Keratinocyte (primary cell): Measurements from ENCODE around the gene FIGNL1. TPM values are rescaled to one million over a fixed set of nuclear protein-coding genes. Genes with fewer than 3 reads are reported as not detected.

Source experiments
- DNase-seq: peaks from one replicate; pipeline ENCODE4 v3.0.0-alpha.2; 2011; ENCODE audit warnings: low read depth, missing footprints, low spot score
- FAIRE-seq: peaks from 2 replicates; lab custom pipeline; 2011; peaks lifted over from hg19 to GRCh38; lab: Jason Lieb, UNC
- H2AFZ ChIP-seq: 2 replicates; pipeline ENCODE4 v1.6.0; 2012; ENCODE audit warnings: low read length, control low read depth, inconsistent platforms; ENCODE audit not compliant: control insufficient read depth
- H3K27ac ChIP-seq: 2 replicates; pipeline ENCODE4 v1.5.1; 2011; ENCODE audit warnings: low read length; ENCODE audit not compliant: control insufficient read depth, insufficient read depth
- H3K27me3 ChIP-seq: 3 replicates; pipeline ENCODE4 v1.6.0; 2011; ENCODE audit warnings: low read length; ENCODE audit not compliant: control insufficient read depth, insufficient read depth; ENCODE audit errors: extremely low read depth
- H3K36me3 ChIP-seq, 2 experiments: 2 replicates in 1 of 2; 3 replicates in 1 of 2; pipeline ENCODE4 v1.5.1; 2011; ENCODE audit warnings: low read length in 2 of 2, mild to moderate bottlenecking in 1 of 2; ENCODE audit not compliant: control insufficient read depth in 2 of 2, insufficient read depth in 2 of 2; ENCODE audit errors: extremely low read depth in 1 of 2
- H3K4me1 ChIP-seq: 3 replicates; pipeline ENCODE4 v1.5.1; 2011; ENCODE audit warnings: low read length; ENCODE audit not compliant: control insufficient read depth, insufficient read depth; ENCODE audit errors: extremely low read depth
- H3K4me2 ChIP-seq: 3 replicates; pipeline ENCODE4 v1.6.0; 2011; ENCODE audit warnings: low read depth, low read length; ENCODE audit not compliant: control insufficient read depth, insufficient read depth; ENCODE audit errors: extremely low read depth
- H3K4me3 ChIP-seq, 3 experiments: fragments of 200-600 bp in 1 of 3; sonication (generic) in 1 of 3; 2 replicates in 2 of 3; 3 replicates in 1 of 3; pipeline ENCODE4 v1.5.1; 2011 to 2016; ENCODE audit warnings: low read length in 3 of 3, mild to moderate bottlenecking in 3 of 3, control low read depth in 2 of 3, inconsistent platforms in 1 of 3, low read depth in 1 of 3, mixed read lengths in 1 of 3, mixed run types in 1 of 3, moderate library complexity in 1 of 3; ENCODE audit not compliant: control insufficient read depth in 2 of 3, insufficient read depth in 2 of 3; ENCODE audit errors: extremely low read depth in 1 of 3
- H3K79me2 ChIP-seq: 2 replicates; pipeline ENCODE4 v1.6.0; 2012; ENCODE audit warnings: low read length; ENCODE audit not compliant: control insufficient read depth, insufficient read depth
- H3K9ac ChIP-seq: 3 replicates; pipeline ENCODE4 v1.6.0; 2011; ENCODE audit warnings: low read length; ENCODE audit not compliant: control insufficient read depth, insufficient read depth; ENCODE audit errors: extremely low read depth
- H3K9me1 ChIP-seq: 3 replicates; pipeline ENCODE4 v1.6.0; 2011; ENCODE audit warnings: low read length; ENCODE audit not compliant: control insufficient read depth, insufficient read depth; ENCODE audit errors: extremely low read depth
- H3K9me3 ChIP-seq: 2 replicates; pipeline ENCODE4 v1.5.1; 2012; ENCODE audit warnings: low read depth, low read length; ENCODE audit not compliant: control insufficient read depth
- H4K20me1 ChIP-seq: 3 replicates; pipeline ENCODE4 v1.6.0; 2011; ENCODE audit warnings: low read length; ENCODE audit not compliant: control insufficient read depth, insufficient read depth; ENCODE audit errors: extremely low read depth
- CTCF ChIP-seq, 3 experiments: IDR thresholded peaks in 1 of 3; conservative IDR thresholded peaks in 1 of 3; optimal IDR thresholded peaks in 1 of 3; 2 replicates in 2 of 3; 3 replicates in 1 of 3; pipeline versions ENCODE3 to v1.5.1; 2011; ENCODE audit warnings: low read length in 3 of 3, mild to moderate bottlenecking in 3 of 3, moderate library complexity in 2 of 3, control low read depth in 1 of 3, inconsistent platforms in 1 of 3; ENCODE audit not compliant: insufficient read depth in 2 of 3; ENCODE audit errors: extremely low read depth in 1 of 3
- EZH2 ChIP-seq: IDR thresholded peaks from one replicate; pipeline ENCODE4 v1.6.1; 2012; ENCODE audit warnings: inconsistent platforms, mild to moderate bottlenecking, low read length, moderate library complexity
- dilution Hi-C: fragments of 300-500 bp; cut with MboI; formaldehyde crosslinking; loops from one replicate; pipeline ENCODE4 v1.7.0; 2020; ENCODE audit warnings: low sequenced_read_pairs; ENCODE audit not compliant: extremely low pct_ligation_motif_present
- polyA plus RNA-seq, 5 experiments: library from polyadenylated mRNA; depleted of rRNA in 3 of 5; stranded (reverse) in 3 of 5; stranded (forward) in 1 of 5; unstranded in 1 of 5; fragments of >200 nt; gene quantifications; 1 replicate in 1 of 5; 2 replicates in 3 of 5; 3 replicates in 1 of 5; pipeline versions ENCODE4 v1.2.1 to v1.2.3, GENCODE V29; 2011 to 2012; ENCODE audit warnings: missing spikeins in 2 of 5, low read depth in 1 of 5, low replicate concordance in 1 of 5

FIGNL1 gene
- polyA plus RNA-seq, 1 donor (not counting 4 experiments of a cell fraction or from before 2014, with no cell fraction given) = 12.7 TPM

- H3K9me1 ChIP-seq = no peaks in the 10 kb centered on the region
- FAIRE-seq (peak; percentile 78), DNase-seq (peak; percentile 13)
- no peaks in the 10 kb centered on the region for H3K36me3 ChIP-seq
- no peak overlapping the region for H2AFZ ChIP-seq
- H3K27me3 ChIP-seq = no peaks in the 10 kb centered on the region
- dilution Hi-C loops = no loop called here
- H3K4me3 ChIP-seq = no peak overlapping the region
- no peak overlapping the region for H3K4me2 ChIP-seq
- peak; percentile 96 to 99 (median 97) for TF ChIP-seq CTCF (optimal IDR thresholded peaks at IDR 0.05 in 1 of 3, IDR thresholded peaks at IDR 0.05 in 1 of 3, conservative IDR thresholded peaks at IDR 0.05 in 1 of 3; ENCODE audit: extremely low read depth in 1 of 3, insufficient read depth in 2 of 3, low read length in 3 of 3)
- no peak for TF ChIP-seq EZH2
- H3K4me1 ChIP-seq = peaks cover 2% of the 10 kb centered on the region
- H3K27ac ChIP-seq = no peak overlapping the region
- no peak overlapping the region for H3K9ac ChIP-seq
- H3K79me2 ChIP-seq = no peaks in the 10 kb centered on the region
- no peaks in the 10 kb centered on the region for H4K20me1 ChIP-seq
- no peaks in the 10 kb centered on the region for H3K9me3 ChIP-seq
Observed at GRCh38 chr7:50418086-50418515, 32.0 kb downstream of the FIGNL1 start.

GRCh38 chr7:50416527-50417182 is 33.5 kb downstream of the FIGNL1 start:
- H3K9ac ChIP-seq = no peak overlapping the region
- no peaks in the 10 kb centered on the region for H3K79me2 ChIP-seq
- no peaks in the 10 kb centered on the region for H3K36me3 ChIP-seq
- H3K4me2 ChIP-seq = peak overlapping the region; percentile 9
- H4K20me1 ChIP-seq = no peaks in the 10 kb centered on the region
- TF ChIP-seq CTCF (optimal IDR thresholded peaks at IDR 0.05 in 1 of 3, IDR thresholded peaks at IDR 0.05 in 1 of 3, conservative IDR thresholded peaks at IDR 0.05 in 1 of 3; ENCODE audit: extremely low read depth in 1 of 3, insufficient read depth in 2 of 3, low read length in 3 of 3) (no peak), EZH2 (no peak)
- peaks cover 2% of the 10 kb centered on the region for H3K4me1 ChIP-seq
- no peak overlapping the region for H3K4me3 ChIP-seq
- no peaks in the 10 kb centered on the region for H3K9me3 ChIP-seq
- H2AFZ ChIP-seq = no peak overlapping the region
- DNase-seq = no peak
- dilution Hi-C loops = no loop called here
- peak; percentile 17 for FAIRE-seq
- no peaks in the 10 kb centered on the region for H3K27me3 ChIP-seq
- no peak overlapping the region for H3K27ac ChIP-seq
- H3K9me1 ChIP-seq = no peaks in the 10 kb centered on the region
